ENCODE results near the gene SPESP1.

The SPESP1 gene

DNA sequence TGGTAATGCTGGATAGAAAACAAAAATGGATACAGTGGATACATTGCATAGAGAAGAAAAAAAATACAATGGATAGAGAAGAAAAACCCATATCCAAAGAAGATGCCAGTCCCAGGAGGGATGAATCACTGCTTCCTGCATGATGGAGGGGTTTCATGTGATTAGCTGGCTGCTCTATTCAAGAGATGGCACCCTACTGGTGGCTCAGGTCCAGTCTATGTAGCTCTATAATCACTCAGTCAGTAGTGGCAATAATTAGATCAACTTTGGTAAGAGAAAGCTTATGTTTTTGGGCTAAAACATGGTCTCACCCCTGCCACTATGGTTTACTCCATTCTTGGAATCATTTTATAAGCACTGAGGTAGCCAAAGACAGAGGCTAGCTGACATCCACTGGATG, 50.5 kb downstream of the SPESP1 start:
- H3K4me3 ChIP-seq (ENCODE audit: low read depth, low read length): no peak overlapping the region
- no peak for DNase-seq (ENCODE audit: low read depth)
- in situ Hi-C loops (cut with HindIII; ENCODE audit: low sequenced_read_pairs): no loop called here
- TF ChIP-seq, protein P1, sequence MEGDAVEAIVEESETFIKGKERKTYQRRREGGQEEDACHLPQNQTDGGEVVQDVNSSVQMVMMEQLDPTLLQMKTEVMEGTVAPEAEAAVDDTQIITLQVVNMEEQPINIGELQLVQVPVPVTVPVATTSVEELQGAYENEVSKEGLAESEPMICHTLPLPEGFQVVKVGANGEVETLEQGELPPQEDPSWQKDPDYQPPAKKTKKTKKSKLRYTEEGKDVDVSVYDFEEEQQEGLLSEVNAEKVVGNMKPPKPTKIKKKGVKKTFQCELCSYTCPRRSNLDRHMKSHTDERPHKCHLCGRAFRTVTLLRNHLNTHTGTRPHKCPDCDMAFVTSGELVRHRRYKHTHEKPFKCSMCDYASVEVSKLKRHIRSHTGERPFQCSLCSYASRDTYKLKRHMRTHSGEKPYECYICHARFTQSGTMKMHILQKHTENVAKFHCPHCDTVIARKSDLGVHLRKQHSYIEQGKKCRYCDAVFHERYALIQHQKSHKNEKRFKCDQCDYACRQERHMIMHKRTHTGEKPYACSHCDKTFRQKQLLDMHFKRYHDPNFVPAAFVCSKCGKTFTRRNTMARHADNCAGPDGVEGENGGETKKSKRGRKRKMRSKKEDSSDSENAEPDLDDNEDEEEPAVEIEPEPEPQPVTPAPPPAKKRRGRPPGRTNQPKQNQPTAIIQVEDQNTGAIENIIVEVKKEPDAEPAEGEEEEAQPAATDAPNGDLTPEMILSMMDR (IDR thresholded peaks at IDR 0.05; ENCODE audit: low read depth, low read length, missing control alignments): no peak

DNA sequence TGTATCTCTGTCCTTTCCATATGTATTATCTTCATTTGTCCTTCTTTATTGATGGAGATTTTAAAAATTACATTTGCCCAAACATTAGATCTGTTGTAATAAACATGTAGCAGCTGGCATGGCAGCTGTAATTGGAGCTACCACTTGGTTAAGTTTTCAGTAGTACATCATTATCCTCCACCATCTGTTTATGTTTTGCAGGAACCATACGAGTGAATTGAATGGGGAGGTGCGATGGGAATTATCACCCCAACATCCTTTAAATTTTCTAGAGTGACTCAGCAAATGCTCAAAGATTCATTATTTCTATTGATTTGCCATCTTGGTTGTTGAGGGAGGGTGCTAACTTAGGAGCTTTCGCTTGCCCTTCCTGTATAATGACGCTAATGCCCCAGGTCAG, 51.6 kb downstream of the SPESP1 start:
- in situ Hi-C loops (cut with HindIII; ENCODE audit: low sequenced_read_pairs): no loop called here
- TF ChIP-seq, protein P1 (IDR thresholded peaks at IDR 0.05; ENCODE audit: low read depth, low read length, missing control alignments): no peak
- no peak overlapping the region for H3K4me3 ChIP-seq (ENCODE audit: low read depth, low read length)
- DNase-seq (ENCODE audit: low read depth): no peak

GRCh38 chr15:68982976-68983563, 52.7 kb downstream of the SPESP1 start:
- TF ChIP-seq, protein P1 (IDR thresholded peaks at IDR 0.05; ENCODE audit: low read depth, low read length, missing control alignments): no peak
- H3K4me3 ChIP-seq (ENCODE audit: low read depth, low read length): no peak overlapping the region
- DNase-seq (ENCODE audit: low read depth): no peak
- in situ Hi-C loops (cut with HindIII; ENCODE audit: low sequenced_read_pairs): no loop called here

GRCh38 chr15:68983961-68984481, 53.7 kb downstream of the SPESP1 start:
- DNase-seq (ENCODE audit: low read depth): no peak
- H3K4me3 ChIP-seq (ENCODE audit: low read depth, low read length): no peak overlapping the region
- TF ChIP-seq, protein P1 (IDR thresholded peaks at IDR 0.05; ENCODE audit: low read depth, low read length, missing control alignments): no peak
- in situ Hi-C loops (cut with HindIII; ENCODE audit: low sequenced_read_pairs): no loop called here

- TF ChIP-seq, protein P1 (IDR thresholded peaks at IDR 0.05; ENCODE audit: low read depth, low read length, missing control alignments): no peak
- no peak overlapping the region for H3K4me3 ChIP-seq (ENCODE audit: low read depth, low read length)
- DNase-seq (ENCODE audit: low read depth): no peak
- in situ Hi-C loops (cut with HindIII; ENCODE audit: low sequenced_read_pairs): no loop called here
Measured at GRCh38 chr15:68984586-68984985, 54.3 kb downstream of the SPESP1 start.

- no peak overlapping the region for H3K4me3 ChIP-seq (ENCODE audit: low read depth, low read length)
- TF ChIP-seq, protein P1 (IDR thresholded peaks at IDR 0.05; ENCODE audit: low read depth, low read length, missing control alignments): no peak
- in situ Hi-C loops (cut with HindIII; ENCODE audit: low sequenced_read_pairs): no loop called here
- DNase-seq (ENCODE audit: low read depth): no peak
Measured at GRCh38 chr15:68985361-68985891, 55.1 kb downstream of the SPESP1 start.
